Measurements from ENCODE around the gene NAA10.

Gene NAA10

GRCh38 chrX:153903238-153903980 is 31.4 kb downstream of the NAA10 start:
- H3K4me3 ChIP-seq (ENCODE audit: low read depth, low read length) = no peak overlapping the region
- in situ Hi-C loops (cut with HindIII; ENCODE audit: low sequenced_read_pairs) = no loop called here
- TF ChIP-seq CTCF (IDR thresholded peaks at IDR 0.05; ENCODE audit: low read depth, low read length) = no peak
- DNase-seq (ENCODE audit: low read depth, low spot score) = no peak

DNA sequence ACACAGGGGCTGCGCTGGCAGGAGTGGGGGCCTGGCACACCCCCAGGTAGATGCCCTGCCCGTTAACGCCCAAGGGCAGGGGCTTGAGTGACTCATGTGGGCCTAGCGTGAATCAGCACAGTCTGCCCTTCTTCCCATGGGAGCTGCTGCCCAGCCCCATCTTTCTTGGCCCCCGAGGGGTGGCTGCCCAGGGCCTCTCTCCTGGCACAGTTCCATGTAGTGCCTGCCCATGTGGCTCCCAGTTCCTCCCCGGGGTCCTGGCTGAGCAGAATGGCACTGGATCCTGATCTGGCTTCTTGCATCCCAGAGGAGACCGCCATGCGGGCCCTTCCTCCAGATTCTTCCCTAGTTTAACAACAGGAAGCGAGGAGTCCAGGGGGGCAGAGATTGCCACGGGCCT is 32.5 kb downstream of the NAA10 start:
- no peak for DNase-seq (ENCODE audit: low read depth, low spot score)
- TF ChIP-seq CTCF (IDR thresholded peaks at IDR 0.05; ENCODE audit: low read depth, low read length) = no peak
- in situ Hi-C loops (cut with HindIII; ENCODE audit: low sequenced_read_pairs) = no loop called here
- no peak overlapping the region for H3K4me3 ChIP-seq (ENCODE audit: low read depth, low read length)

- TF ChIP-seq CTCF (IDR thresholded peaks at IDR 0.05; ENCODE audit: low read depth, low read length) = no peak
- no peak for DNase-seq (ENCODE audit: low read depth, low spot score)
- in situ Hi-C loops (cut with HindIII; ENCODE audit: low sequenced_read_pairs) = no loop called here
- H3K4me3 ChIP-seq (ENCODE audit: low read depth, low read length) = no peak overlapping the region
Observed at GRCh38 chrX:153901753-153902140, 33.1 kb downstream of the NAA10 start.

- in situ Hi-C loops (cut with HindIII; ENCODE audit: low sequenced_read_pairs) = no loop called here
- no peak for TF ChIP-seq CTCF (IDR thresholded peaks at IDR 0.05; ENCODE audit: low read depth, low read length)
- peak; percentile 33 for DNase-seq (ENCODE audit: low read depth, low spot score)
- no peak overlapping the region for H3K4me3 ChIP-seq (ENCODE audit: low read depth, low read length)
Observed at GRCh38 chrX:153900831-153901752, 33.7 kb downstream of the NAA10 start.

DNA sequence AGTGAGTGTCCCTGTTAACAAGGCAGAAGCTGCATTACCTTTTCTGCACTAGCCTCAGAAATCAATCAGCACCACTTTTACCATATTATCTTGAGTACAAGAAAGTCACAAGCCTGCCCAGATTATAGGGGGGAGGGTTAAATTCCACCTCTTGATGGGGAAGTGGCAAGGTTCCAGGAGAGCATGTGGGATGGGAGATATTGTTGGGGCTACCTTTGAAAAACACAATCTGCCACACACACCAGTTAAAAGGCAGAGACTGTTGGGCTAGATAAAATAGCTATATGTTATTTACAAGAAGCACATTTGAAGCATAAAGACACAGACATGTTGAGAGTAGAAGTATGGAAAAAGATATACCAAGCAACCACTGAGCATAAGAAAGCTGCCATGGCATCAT is 36.9 kb downstream of the NAA10 start:
- in situ Hi-C loops (cut with HindIII; ENCODE audit: low sequenced_read_pairs) = no loop called here
- no peak for DNase-seq (ENCODE audit: low read depth, low spot score)
- no peak for TF ChIP-seq CTCF (IDR thresholded peaks at IDR 0.05; ENCODE audit: low read depth, low read length)
- no peak overlapping the region for H3K4me3 ChIP-seq (ENCODE audit: low read depth, low read length)

GRCh38 chrX:153889123-153889522 is 45.7 kb downstream of the NAA10 start:
- in situ Hi-C loops (cut with HindIII; ENCODE audit: low sequenced_read_pairs) = no loop called here

More at GRCh38 chrX:153889123-153889522, 45.7 kb downstream of the NAA10 start:
- no peak overlapping the region for H3K4me3 ChIP-seq (ENCODE audit: low read depth, low read length)
- no peak for TF ChIP-seq CTCF (IDR thresholded peaks at IDR 0.05; ENCODE audit: low read depth, low read length)
- no peak for DNase-seq (ENCODE audit: low read depth, low spot score)

Data from astrocyte of the spinal cord (primary cell).